Right lobe of liver (tissue), 4 donors: ENCODE results near the gene RBCK1.

ENCODE experiments used
- CTCF ChIP-seq, 4 donors: fragments of 200-600 bp in 3 of 4; fragments of 450-650 bp in 1 of 4; IDR thresholded peaks; one replicate each; pipeline versions ENCODE4 v1.5.1 to v1.8.0; 2016 to 2022; ENCODE audit warnings: antibody characterized with exemption in 4 of 4, mild to moderate bottlenecking in 2 of 4
- POLR2A ChIP-seq: fragments of 450-650 bp; IDR thresholded peaks from one replicate; pipeline ENCODE4 v1.6.1; 2017; ENCODE audit warnings: antibody characterized with exemption, mild to moderate bottlenecking
- donor health status: DM: no; HTN: no; CAD: no.
- donor health status: DM: no; HTN: no; CAD: no.
- donor health status: DM: no; HTN: yes; CAD: no.

GRCh38 chr20:440636-441035, 32.5 kb downstream of the RBCK1 start:
- no peak for TF ChIP-seq POLR2A
- TF ChIP-seq CTCF (IDR thresholded peaks at IDR 0.05) = no peak
